ENCODE data around the gene SERPINH1. TPM values are rescaled to one million over a fixed set of nuclear protein-coding genes. Genes with fewer than 3 reads are reported as not detected.
"Not testable (repeated sequence)": the region's sequence is repeated elsewhere in the genome, so short reads cannot be mapped to it uniquely, and the experiment has no call there.

Gene SERPINH1
- total RNA-seq, 1 donor from 2014 or later = 466 TPM

DNA sequence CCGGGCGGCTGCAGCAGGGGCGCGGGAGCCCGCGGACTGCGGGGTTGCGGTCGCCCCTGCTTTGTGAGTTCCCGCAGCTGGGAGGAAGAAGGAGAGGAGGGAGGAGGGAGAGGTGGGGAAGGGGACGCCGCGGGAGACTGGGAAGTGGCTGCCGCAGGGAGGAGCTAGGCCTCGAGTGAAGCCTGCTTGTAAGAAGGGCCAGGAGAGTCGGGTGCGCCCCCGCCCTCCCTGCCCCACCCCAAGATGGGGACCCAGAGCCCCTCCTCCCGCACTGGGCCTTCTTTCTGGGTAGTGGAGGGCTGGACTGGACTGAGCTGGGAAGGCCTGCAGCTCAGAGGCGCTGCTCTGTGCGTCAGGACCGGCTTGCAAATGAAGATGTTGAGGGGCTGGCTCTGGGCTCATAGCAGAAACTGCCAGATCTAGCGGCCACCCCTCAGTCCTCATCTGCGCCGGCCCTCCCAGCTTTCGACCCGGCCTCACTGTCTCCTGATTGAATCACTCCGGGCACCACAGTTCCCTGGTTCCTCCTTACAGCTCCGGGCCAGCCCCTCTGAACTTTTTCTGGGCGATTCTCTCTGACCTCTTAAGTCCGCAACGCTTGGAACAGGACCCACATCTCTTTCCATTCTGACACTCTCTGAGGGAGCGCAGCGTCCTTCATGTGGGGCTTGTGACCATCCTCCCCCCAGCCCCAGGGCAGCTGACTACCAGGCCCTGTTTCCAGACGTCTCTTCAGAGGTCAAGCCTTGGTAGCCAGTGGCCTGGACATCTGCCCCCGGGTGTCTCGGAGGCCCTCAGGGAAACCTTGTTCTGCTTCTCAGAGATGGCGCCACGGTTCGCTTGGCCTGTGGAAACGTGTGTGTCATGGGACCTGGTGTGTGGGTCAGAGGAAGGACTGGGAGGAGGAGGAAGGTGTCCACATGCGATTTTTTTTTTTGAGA, 21.9 kb downstream of the SERPINH1 start:
- Histone ChIP-seq H3K36me3 (ENCODE audit: control insufficient read depth, insufficient read depth, low read length) (no peaks in the 10 kb centered on the region), H3K4me3 (ENCODE audit: low read depth, low read length) (peak overlapping the region; percentile 61), H3K27me3 (ENCODE audit: control insufficient read depth, insufficient read depth, low read length) (no peaks in the 10 kb centered on the region)
- TF ChIP-seq, protein P1, sequence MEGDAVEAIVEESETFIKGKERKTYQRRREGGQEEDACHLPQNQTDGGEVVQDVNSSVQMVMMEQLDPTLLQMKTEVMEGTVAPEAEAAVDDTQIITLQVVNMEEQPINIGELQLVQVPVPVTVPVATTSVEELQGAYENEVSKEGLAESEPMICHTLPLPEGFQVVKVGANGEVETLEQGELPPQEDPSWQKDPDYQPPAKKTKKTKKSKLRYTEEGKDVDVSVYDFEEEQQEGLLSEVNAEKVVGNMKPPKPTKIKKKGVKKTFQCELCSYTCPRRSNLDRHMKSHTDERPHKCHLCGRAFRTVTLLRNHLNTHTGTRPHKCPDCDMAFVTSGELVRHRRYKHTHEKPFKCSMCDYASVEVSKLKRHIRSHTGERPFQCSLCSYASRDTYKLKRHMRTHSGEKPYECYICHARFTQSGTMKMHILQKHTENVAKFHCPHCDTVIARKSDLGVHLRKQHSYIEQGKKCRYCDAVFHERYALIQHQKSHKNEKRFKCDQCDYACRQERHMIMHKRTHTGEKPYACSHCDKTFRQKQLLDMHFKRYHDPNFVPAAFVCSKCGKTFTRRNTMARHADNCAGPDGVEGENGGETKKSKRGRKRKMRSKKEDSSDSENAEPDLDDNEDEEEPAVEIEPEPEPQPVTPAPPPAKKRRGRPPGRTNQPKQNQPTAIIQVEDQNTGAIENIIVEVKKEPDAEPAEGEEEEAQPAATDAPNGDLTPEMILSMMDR (IDR thresholded peaks at IDR 0.05; ENCODE audit: insufficient read depth, low read length, poor library complexity, severe bottlenecking) = no peak
- DNase-seq (ENCODE audit: low read depth) = no peak

DNA sequence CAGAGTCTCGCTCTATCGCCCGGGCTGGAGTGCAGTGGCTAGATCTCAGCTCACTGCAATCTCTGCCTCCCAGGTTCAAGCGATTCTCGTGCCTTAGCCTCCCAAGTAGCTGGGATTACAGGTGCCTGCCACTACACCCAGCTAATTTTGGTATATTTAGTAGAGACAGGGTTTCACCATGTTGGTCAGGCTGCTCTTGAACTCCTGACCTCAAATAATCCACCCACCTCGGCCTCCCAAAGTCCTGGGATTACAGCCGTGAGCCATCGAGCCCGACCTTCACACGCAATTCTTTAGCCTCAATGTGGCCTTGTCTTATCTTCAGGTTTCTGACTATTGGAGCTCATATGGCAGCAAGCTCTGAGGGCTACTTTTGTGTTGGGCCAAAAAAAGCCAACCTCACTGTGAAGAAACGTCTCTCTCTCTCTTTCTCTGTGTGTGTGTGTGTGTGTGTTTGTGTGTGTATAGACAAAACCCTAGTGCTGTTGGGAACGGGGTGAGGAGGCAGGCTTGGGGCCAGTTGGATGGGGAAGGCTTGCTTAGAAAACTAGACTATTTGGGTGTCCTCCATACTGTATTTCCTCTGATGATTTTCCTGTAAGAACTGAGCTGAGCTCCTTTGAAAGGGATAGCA, 22.7 kb downstream of the SERPINH1 start:
- H3K27me3 ChIP-seq (ENCODE audit: control insufficient read depth, insufficient read depth, low read length); H3K4me3 ChIP-seq (ENCODE audit: low read depth, low read length); H3K36me3 ChIP-seq (ENCODE audit: control insufficient read depth, insufficient read depth, low read length); DNase-seq (ENCODE audit: low read depth): not testable (repeated sequence)

DNA sequence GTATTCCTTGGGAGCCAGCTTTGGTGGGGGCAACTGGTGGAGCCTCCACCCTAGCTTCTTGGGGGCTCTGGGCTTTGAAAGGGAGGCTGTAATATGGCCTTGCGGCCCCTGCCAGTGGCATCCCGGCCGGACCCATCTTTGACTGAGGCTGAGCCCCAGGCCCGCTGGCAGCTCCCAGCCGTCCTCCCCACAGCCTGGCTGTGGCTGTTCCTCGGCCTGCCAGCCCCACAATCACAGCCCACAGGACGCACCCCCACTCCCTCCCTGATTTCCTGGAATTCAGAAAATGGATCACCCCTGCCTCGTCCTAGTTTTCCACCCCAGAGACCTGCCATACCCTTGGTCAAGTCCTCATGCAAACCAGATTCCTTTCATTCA, 23.2 kb downstream of the SERPINH1 start:
- DNase-seq (ENCODE audit: low read depth) = no peak

DNA sequence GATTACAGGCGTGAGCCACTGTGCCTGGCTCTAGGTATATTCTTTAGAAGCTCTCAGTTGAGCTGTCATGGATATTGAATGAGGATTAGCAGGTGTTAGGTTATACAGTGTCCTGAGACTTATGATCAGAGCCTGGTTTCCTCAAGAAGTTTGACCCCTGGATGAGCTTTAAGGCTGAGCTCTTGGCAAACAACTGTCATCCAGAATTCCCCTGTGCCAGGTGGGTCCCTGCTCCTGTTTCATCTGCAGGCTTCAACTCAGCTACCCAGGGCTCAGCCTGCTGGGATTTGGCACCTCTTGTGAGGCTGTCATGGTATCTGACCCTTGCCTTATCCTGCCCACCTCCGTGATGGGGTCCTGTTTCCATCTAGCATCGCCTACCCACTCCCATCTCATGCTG, 24.3 kb downstream of the SERPINH1 start:
- Histone ChIP-seq H3K4me3 (ENCODE audit: low read depth, low read length) (no peak overlapping the region), H3K36me3 (ENCODE audit: control insufficient read depth, insufficient read depth, low read length) (no peaks in the 10 kb centered on the region), H3K27me3 (ENCODE audit: control insufficient read depth, insufficient read depth, low read length) (no peaks in the 10 kb centered on the region)
- TF ChIP-seq, protein P1 (IDR thresholded peaks at IDR 0.05; ENCODE audit: insufficient read depth, low read length, poor library complexity, severe bottlenecking) = no peak
- no peak for DNase-seq (ENCODE audit: low read depth)

More for the DNA sequence above, 23.2 kb downstream of the SERPINH1 start:
- no peaks in the 10 kb centered on the region for H3K36me3 ChIP-seq (ENCODE audit: control insufficient read depth, insufficient read depth, low read length)
- H3K27me3 ChIP-seq (ENCODE audit: control insufficient read depth, insufficient read depth, low read length) = no peaks in the 10 kb centered on the region
- H3K4me3 ChIP-seq (ENCODE audit: low read depth, low read length) = no peak overlapping the region
- TF ChIP-seq, protein P1 (IDR thresholded peaks at IDR 0.05; ENCODE audit: insufficient read depth, low read length, poor library complexity, severe bottlenecking) = no peak

DNA sequence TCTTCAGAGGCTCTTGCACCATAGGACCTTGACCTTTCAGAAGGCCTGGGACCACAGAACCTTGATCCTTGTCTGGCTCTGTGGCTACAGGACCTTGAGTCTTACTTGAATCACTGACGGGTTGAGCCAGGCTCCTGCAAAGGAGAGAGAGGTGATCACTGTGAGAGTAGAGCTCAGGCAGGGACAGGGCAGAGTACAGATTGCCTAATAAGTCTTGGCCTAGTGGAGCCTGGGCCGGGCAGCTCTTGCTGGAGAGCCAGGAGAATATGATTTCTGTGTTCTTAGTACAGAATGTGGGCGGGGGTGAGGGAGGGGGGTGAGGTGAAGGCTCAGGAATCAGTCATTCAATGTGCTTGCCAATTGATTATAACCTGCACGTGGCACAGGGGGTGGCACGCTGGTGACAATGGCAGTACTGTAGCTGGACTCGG, 26.0 kb downstream of the SERPINH1 start:
- no peaks in the 10 kb centered on the region for H3K27me3 ChIP-seq (ENCODE audit: control insufficient read depth, insufficient read depth, low read length)
- no peak for DNase-seq (ENCODE audit: low read depth)
- no peak overlapping the region for H3K4me3 ChIP-seq (ENCODE audit: low read depth, low read length)
- TF ChIP-seq, protein P1 (IDR thresholded peaks at IDR 0.05; ENCODE audit: insufficient read depth, low read length, poor library complexity, severe bottlenecking) = no peak
- no peaks in the 10 kb centered on the region for H3K36me3 ChIP-seq (ENCODE audit: control insufficient read depth, insufficient read depth, low read length)

DNA sequence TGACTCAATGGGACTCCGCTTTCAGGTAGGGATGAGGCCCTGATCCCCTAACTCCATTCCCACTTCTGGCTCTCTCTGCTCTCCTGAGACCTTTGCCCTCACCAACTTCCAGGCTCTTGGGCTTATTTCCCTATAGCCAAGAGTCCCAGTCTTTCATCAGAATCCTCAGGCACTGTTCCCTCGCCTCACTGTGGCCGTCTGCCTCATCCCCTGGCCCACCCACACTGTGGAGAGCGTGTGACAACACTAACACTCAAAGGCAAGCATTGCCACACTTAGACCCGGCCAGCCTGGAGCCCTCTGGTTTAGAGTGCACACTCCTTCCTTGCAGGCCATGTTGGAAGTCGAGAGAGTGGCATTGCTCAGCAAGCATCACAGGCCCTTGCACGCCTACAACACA, 27.0 kb downstream of the SERPINH1 start:
- Histone ChIP-seq H3K27me3 (ENCODE audit: control insufficient read depth, insufficient read depth, low read length) (no peaks in the 10 kb centered on the region), H3K36me3 (ENCODE audit: control insufficient read depth, insufficient read depth, low read length) (no peaks in the 10 kb centered on the region), H3K4me3 (ENCODE audit: low read depth, low read length) (no peak overlapping the region)
- DNase-seq (ENCODE audit: low read depth) = no peak
- TF ChIP-seq, protein P1 (IDR thresholded peaks at IDR 0.05; ENCODE audit: insufficient read depth, low read length, poor library complexity, severe bottlenecking) = no peak

Data from kidney epithelial cell (primary cell).